Coronary artery (tissue), 2 donors: ENCODE measurements around the gene PYCARD.

ENCODE experiments used
- DNase-seq: peaks from one replicate; pipeline ENCODE4 v3.0.0-alpha.2; 2017; ENCODE audit warnings: low spot score
- H3K27ac ChIP-seq, 2 donors: fragments of 200-600 bp; sonication (generic); one replicate each; pipeline ENCODE4 v1.5.1; 2016 to 2019
- H3K4me3 ChIP-seq: fragments of 200-600 bp; sonication (generic); 2 replicates; pipeline ENCODE4 v1.5.1; 2016; ENCODE audit warnings: mild to moderate bottlenecking, moderate library complexity
- CTCF ChIP-seq: fragments of 200-600 bp; sonication (generic); IDR thresholded peaks from one replicate; pipeline ENCODE4 v1.5.1; 2019; ENCODE audit warnings: antibody characterized with exemption

The PYCARD gene

GRCh38 chr16:31191697-31192428 is 10.7 kb downstream of the PYCARD start:
- no peak overlapping the region for H3K4me3 ChIP-seq
- no peak overlapping the region for H3K27ac ChIP-seq
- no peak for DNase-seq
- TF ChIP-seq CTCF, result no peak

- no peak for DNase-seq
- H3K4me3 ChIP-seq, result no peak overlapping the region
- H3K27ac ChIP-seq, result no peak overlapping the region
- TF ChIP-seq CTCF, result no peak
Measured at GRCh38 chr16:31190818-31191444, 11.6 kb downstream of the PYCARD start.

GRCh38 chr16:31190061-31190460 is 12.5 kb downstream of the PYCARD start:
- no peak for DNase-seq

GRCh38 chr16:31189412-31189778 is 13.2 kb downstream of the PYCARD start:
- no peak for DNase-seq
- no peak for TF ChIP-seq CTCF

More at GRCh38 chr16:31190061-31190460, 12.5 kb downstream of the PYCARD start:
- Histone ChIP-seq H3K4me3 (no peak overlapping the region), H3K27ac (no peak overlapping the region)
- TF ChIP-seq CTCF, result no peak

GRCh38 chr16:31188450-31189411 is 13.8 kb downstream of the PYCARD start:
- DNase-seq, result no peak
- no peak for TF ChIP-seq CTCF
- H3K27ac ChIP-seq, result no peak overlapping the region
- H3K4me3 ChIP-seq, result no peak overlapping the region

More at GRCh38 chr16:31189412-31189778, 13.2 kb downstream of the PYCARD start:
- H3K27ac ChIP-seq, result no peak overlapping the region
- H3K4me3 ChIP-seq, result no peak overlapping the region

GRCh38 chr16:31187808-31188189 is 14.8 kb downstream of the PYCARD start:
- DNase-seq, result no peak
- TF ChIP-seq CTCF, result no peak
- Histone ChIP-seq H3K4me3 (no peak overlapping the region), H3K27ac (no peak overlapping the region)
